Activated naive CD8-positive, alpha-beta T cell treated with anti-CD3 and anti-CD28 coated beads, Interleukin-2, amount 50 U/mL, for 24 hours (primary cell): ENCODE measurements around the gene TMED10.
"Not testable (repeated sequence)": the region's sequence is repeated elsewhere in the genome, so short reads cannot be mapped to it uniquely, and the experiment has no call there.

Experiments used
- ATAC-seq: fragments of 150-1000 bp; cut with Tn5 transposase; one replicate; pipeline ENCODE4 v1.10.0; 2021
- DNase-seq: peaks from one replicate; pipeline ENCODE4 v3.0.0; 2021
- H3K27ac Mint-ChIP-seq: one replicate; pipeline ENCODE4 v1.8.0; 2021; ENCODE audit warnings: mild to moderate bottlenecking, mixed read lengths
- H3K27me3 Mint-ChIP-seq: one replicate; pipeline ENCODE4 v1.8.0; 2021; ENCODE audit warnings: mixed read lengths
- H3K36me3 Mint-ChIP-seq: one replicate; pipeline ENCODE4 v1.8.0; 2021; ENCODE audit warnings: low read depth, mixed read lengths
- H3K4me1 Mint-ChIP-seq: one replicate; pipeline ENCODE4 v1.8.0; 2021; ENCODE audit warnings: mixed read lengths
- H3K4me3 Mint-ChIP-seq: one replicate; pipeline ENCODE4 v1.8.0; 2021; ENCODE audit warnings: mild to moderate bottlenecking, moderate library complexity, mixed read lengths
- H3K9me3 Mint-ChIP-seq: one replicate; pipeline ENCODE4 v1.8.0; 2021; ENCODE audit warnings: mixed read lengths

Gene TMED10

DNA sequence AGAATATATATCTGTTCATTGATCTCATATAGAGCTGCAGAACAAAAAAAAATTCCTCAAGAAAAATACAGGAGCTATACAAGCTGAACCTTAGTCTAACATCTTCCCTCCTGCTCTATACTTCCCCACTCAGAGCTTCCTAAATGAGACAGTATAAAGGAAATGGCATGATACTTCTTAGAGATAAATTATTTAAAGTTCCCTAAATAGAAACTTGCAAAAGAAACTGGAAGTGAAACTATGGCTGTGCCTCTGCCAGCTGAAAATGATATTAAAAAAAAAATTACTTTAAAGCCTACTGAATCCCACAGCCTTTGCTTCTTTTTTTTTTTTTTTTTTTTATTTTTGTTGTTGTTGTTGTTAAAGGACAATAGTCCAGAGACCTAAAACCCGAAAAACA lies 37.9 kb downstream of the TMED10 start:
- H3K27ac Mint-ChIP-seq = peak overlapping the region; percentile 53
- no peak for DNase-seq

DNA sequence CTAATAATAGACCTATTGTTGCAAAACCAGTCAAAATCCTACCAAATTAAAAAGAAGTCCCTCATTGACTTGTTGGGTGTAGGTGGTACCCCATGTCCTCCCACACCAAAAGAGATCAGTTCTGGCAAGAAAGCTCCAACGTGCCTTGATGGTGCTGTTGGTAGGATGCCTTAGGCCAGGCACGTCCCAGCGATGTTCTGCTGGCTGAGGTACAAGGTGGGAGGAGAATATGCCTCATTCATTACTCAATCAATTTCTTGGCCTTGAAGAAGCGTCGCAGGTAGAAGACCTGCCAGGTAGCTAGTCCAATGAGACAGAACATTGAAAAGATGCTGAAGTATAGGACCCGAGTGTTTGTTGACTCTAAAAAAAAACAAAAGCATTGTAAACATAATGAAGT lies 41.8 kb downstream of the TMED10 start:
- Mint-ChIP-seq H3K4me3 (no peak overlapping the region), H3K9me3 (no peaks in the 10 kb centered on the region), H3K27me3 (no peaks in the 10 kb centered on the region), H3K4me1 (peaks cover 27% of the 10 kb centered on the region), H3K36me3 (peaks cover 39% of the 10 kb centered on the region), H3K27ac (no peak overlapping the region)
- DNase-seq = no peak
- ATAC-seq = no peak

More for the DNA sequence above, 37.9 kb downstream of the TMED10 start:
- no peaks in the 10 kb centered on the region for H3K27me3 Mint-ChIP-seq
- peaks cover 42% of the 10 kb centered on the region for H3K4me1 Mint-ChIP-seq
- H3K36me3 Mint-ChIP-seq = peaks cover 25% of the 10 kb centered on the region
- ATAC-seq = peak; percentile 33
- no peak overlapping the region for H3K4me3 Mint-ChIP-seq
- H3K9me3 Mint-ChIP-seq = no peaks in the 10 kb centered on the region

DNA sequence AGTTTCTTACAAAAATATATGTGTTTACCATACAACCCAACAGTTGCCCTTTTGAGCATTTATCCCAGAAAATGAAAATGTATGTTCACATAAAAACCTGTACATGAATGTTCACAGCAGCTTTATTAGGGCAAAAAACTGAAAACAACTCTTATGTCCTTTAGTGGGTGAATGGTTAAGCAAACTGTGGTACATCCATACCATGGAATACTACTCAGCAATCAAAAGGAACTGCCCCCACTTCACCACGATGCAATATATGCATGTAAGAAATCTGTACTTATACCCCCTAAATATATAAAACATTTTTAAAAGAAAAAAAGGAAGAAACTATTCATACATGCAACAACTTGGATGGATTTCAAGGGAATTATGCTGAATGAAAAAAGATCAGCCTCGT lies 42.8 kb downstream of the TMED10 start:
- H3K27me3 Mint-ChIP-seq = no peaks in the 10 kb centered on the region
- H3K4me3 Mint-ChIP-seq = no peak overlapping the region
- DNase-seq (no peak), ATAC-seq (no peak)
- no peak overlapping the region for H3K27ac Mint-ChIP-seq
- peaks cover 39% of the 10 kb centered on the region for H3K36me3 Mint-ChIP-seq
- H3K9me3 Mint-ChIP-seq = no peaks in the 10 kb centered on the region
- H3K4me1 Mint-ChIP-seq = peaks cover 23% of the 10 kb centered on the region

DNA sequence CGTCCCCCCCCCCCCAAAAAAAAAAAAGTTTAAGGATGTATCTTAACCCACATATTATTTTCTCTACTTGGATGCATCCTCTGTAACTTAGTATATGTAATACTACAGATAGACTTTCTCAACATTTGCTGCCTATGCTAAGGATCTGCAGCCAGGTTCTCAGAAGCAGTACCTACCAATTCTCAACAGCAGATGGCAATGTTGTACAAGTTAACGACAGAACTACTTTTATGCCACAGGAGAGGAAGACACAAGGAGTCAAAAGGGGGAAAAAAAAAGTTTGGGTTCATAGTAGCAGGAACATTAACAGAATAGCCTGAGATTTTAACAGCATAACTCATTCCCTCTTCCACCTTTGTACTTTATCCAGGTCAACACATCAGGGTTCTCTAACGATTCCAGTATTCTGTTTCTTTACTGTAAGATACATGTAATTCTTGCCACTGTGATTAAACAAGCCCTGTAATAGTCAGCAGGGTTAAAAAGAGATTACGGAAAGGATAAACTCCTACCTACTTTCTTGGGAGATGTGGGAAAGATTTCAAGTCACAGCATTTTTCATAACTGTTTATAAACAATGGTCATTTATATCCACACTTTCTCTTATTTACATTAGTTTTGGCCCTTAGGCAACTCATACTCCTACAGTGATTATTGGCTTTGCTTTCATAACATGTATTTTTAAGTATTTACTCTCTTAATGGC lies 43.9 kb downstream of the TMED10 start:
- no peak overlapping the region for H3K4me3 Mint-ChIP-seq
- H3K27me3 Mint-ChIP-seq = no peaks in the 10 kb centered on the region
- no peak for ATAC-seq
- DNase-seq = peak; percentile 42
- peaks cover 23% of the 10 kb centered on the region for H3K4me1 Mint-ChIP-seq
- H3K27ac Mint-ChIP-seq = peak overlapping the region; percentile 60
- H3K9me3 Mint-ChIP-seq = no peaks in the 10 kb centered on the region
- peaks cover 41% of the 10 kb centered on the region for H3K36me3 Mint-ChIP-seq

DNA sequence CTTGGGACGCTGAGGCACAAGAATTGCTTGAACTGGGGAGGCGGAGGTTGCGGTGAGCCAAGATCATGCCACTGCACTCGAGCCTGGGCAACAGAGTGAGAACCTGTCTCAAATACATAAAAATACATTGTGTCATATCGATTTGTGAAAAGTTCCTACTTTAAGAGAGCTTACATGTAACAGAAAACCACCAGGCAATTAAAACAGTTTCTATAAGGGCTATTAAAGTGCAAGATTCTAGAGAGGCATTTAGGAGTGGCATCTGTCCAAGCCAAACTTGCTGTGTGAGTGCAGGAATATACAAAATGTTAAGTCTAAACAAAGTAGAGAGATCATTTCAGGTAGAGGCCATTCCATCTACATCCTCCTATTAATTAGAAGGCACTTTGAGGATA lies 47.8 kb downstream of the TMED10 start:
- ATAC-seq (no peak), DNase-seq (no peak)
- Mint-ChIP-seq H3K4me1 (peaks cover 49% of the 10 kb centered on the region), H3K27ac (peak overlapping the region; percentile 47), H3K36me3 (peaks cover 28% of the 10 kb centered on the region), H3K4me3 (peak overlapping the region; percentile 93), H3K9me3 (no peaks in the 10 kb centered on the region), H3K27me3 (no peaks in the 10 kb centered on the region)

DNA sequence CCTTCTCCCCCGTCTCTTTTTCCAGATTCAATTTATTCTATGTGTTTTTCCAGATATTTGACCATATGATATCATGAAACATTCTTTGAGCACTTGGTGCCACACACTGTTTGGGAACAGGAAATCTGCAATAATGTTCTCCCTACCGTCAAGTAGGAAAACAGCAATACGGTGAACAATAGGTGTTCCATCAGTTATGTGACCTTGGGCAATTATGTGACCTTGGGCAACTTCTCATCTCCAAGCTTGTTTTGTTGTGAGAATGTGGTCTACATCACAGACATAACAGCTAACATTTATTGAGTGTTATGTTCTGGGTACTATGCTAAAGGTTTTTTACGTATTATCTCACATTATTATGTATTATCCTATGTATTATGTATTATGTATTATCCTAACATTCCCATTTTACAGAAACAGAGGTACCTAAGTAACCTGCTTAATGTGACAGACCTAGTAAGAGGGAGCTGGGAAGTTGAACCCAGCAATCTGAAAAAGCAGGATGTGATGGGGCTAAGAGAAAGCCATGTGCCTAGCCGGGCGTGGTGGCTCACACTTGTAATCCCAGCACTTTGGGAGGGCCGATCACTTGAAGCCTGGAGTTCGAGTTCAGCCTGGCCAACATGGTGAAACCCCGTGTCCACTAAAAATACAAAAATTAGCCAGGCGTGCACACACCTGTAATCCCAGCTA lies 48.4 kb downstream of the TMED10 start:
- H3K36me3 Mint-ChIP-seq = peaks cover 23% of the 10 kb centered on the region
- peak overlapping the region; percentile 95 for H3K27ac Mint-ChIP-seq
- peak overlapping the region; percentile 93 for H3K4me3 Mint-ChIP-seq
- peaks cover 50% of the 10 kb centered on the region for H3K4me1 Mint-ChIP-seq
- no peak for DNase-seq
- no peaks in the 10 kb centered on the region for H3K9me3 Mint-ChIP-seq
- no peak for ATAC-seq
- no peaks in the 10 kb centered on the region for H3K27me3 Mint-ChIP-seq

DNA sequence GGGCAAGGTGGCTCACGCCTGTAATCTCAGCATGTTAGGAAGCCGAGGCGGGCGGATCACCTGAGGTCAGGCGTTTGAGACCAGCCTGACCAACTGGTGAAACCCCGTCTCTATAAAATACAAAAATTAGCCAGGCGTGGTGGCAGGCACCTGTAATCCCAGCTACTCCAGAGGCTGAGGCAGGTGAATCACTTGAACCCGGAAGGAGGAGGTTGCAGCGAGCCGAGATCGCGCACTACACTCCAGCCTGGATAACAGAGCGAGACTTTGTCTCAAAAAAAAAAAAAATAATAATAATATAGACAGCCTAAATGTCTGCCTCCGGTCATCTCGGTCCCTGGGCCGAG lies 49.0 kb downstream of the TMED10 start:
- Mint-ChIP-seq H3K27ac (peak overlapping the region; percentile 95), H3K4me3 (peak overlapping the region; percentile 93), H3K4me1 (peaks cover 44% of the 10 kb centered on the region), H3K36me3 (peaks cover 19% of the 10 kb centered on the region)
- not testable (repeated sequence) for DNase-seq, H3K9me3 Mint-ChIP-seq, H3K27me3 Mint-ChIP-seq, ATAC-seq

DNA sequence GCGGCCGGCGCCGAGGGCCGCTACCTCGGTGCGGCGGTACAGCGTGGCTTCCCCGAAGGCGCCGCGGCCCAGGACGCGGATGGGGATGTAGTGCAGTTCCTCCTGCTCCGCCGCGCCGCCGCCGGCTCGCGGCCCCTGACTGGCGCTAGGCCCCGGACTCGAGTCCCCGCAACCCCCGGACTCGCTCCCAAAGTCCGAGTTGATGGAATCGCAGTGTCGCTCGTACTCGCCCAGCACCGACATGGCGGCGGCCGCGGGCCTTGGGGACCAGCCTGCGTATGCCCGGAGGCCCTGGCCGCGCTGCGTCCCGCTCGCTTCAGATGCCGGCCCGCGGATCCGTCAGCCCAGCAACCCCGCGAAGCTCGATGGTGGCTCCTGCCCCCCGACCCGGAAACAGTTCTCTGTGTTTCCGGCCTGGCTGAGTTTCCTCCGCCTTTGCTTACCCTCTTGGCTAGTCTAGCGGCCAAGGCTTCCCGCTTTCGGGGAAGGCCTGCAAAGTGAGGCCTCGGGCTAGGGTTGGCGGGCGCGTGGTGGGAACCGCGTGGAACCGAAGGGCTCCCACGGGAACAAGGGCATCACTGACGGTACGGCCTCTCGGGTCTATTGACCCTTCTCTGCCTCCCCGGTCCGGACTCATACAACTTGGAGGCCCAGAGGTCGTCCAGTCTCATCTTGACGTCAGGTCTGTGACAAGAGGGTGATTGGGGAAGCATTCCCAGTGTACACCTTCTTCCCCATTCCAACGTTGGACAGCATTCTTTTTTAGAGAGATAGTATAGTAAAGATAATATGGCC lies 49.5 kb downstream of the TMED10 start, which contains the start of gene NEK9:
Gene NEK9, minus strand, starts transcription at position 370 of the 795 bp plus-strand sequence. Its CDS starts 127 bp downstream, at position 243.
- Mint-ChIP-seq H3K27me3 (no peaks in the 10 kb centered on the region), H3K27ac (peak within 1 kb of the TSS; percentile 95), H3K9me3 (no peaks in the 10 kb centered on the region), H3K36me3 (peaks cover 19% of the 10 kb centered on the region), H3K4me1 (peaks cover 46% of the 10 kb centered on the region), H3K4me3 (peak within 1 kb of the TSS; percentile 93)
- ATAC-seq (peak; percentile 95), DNase-seq (peak; percentile 90)

DNA sequence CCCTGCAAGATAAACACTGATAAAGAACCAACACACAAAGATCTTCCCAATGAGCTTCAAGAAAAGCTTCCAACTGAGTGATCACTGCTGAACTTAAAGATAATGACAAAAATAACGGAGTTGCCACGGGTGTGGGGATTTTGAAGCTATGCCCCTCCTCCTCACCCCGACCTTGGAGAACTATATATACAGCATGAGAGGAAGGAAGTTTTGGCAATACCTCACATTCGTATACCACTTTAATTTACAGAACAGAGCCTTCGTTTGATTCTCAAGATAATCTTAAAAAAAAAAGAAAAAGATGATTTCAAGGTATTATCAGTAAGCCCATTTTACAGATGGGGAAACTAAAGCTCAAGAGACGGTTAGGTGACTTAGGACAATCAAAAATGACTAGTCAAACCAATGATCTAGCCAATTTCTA lies 50.3 kb downstream of the TMED10 start:
- DNase-seq (no peak), ATAC-seq (no peak)
- Mint-ChIP-seq H3K27ac (peak overlapping the region; percentile 95), H3K4me3 (peak overlapping the region; percentile 93), H3K27me3 (no peaks in the 10 kb centered on the region), H3K36me3 (peaks cover 19% of the 10 kb centered on the region), H3K9me3 (no peaks in the 10 kb centered on the region), H3K4me1 (peaks cover 49% of the 10 kb centered on the region)

DNA sequence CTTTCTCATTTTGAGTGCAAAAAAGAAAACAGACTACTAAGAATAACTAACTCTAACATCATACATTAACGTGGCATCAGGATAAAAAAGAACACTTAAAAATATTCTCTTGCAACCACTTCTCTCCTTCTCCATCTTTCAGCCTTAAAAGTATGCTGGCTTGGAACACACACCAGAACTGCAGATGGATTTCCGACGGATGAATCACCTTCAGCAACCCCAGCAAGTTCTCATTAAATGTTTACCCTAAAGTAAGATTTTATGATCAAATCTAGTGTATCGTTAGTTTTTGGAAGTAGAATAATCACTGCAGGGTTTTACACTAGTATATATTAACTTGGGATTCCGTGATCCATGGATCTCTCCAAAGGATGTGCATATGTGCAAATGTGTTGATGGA lies 50.8 kb downstream of the TMED10 start:
- DNase-seq (no peak), ATAC-seq (no peak)
- Mint-ChIP-seq H3K27me3 (no peaks in the 10 kb centered on the region), H3K36me3 (peaks cover 19% of the 10 kb centered on the region), H3K4me1 (peaks cover 52% of the 10 kb centered on the region), H3K9me3 (no peaks in the 10 kb centered on the region), H3K4me3 (peak overlapping the region; percentile 93), H3K27ac (peak overlapping the region; percentile 95)

DNA sequence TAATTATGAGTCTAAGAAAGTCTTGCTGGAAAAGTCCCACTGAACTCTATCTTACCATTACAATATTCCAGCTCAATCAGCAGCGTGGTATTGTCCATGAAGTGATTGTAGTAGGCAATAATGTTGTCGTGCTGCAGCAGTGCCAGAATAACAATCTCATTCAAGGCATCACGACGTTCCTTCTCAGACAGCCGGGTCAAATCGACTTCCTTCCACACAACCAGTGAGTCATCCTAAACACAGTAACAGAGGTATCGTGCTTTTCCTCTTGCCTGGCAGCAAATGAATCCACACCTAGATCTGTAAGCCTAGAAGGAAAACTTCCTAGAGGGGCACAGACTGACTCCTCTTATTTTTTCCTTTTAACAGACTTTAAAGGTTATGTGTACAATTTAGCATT lies 52.4 kb downstream of the TMED10 start:
- no peaks in the 10 kb centered on the region for H3K9me3 Mint-ChIP-seq
- no peak for DNase-seq
- H3K36me3 Mint-ChIP-seq = peaks cover 28% of the 10 kb centered on the region
- no peaks in the 10 kb centered on the region for H3K27me3 Mint-ChIP-seq
- H3K27ac Mint-ChIP-seq = peak overlapping the region; percentile 72
- H3K4me3 Mint-ChIP-seq = peak overlapping the region; percentile 38
- H3K4me1 Mint-ChIP-seq = peaks cover 55% of the 10 kb centered on the region
- no peak for ATAC-seq

DNA sequence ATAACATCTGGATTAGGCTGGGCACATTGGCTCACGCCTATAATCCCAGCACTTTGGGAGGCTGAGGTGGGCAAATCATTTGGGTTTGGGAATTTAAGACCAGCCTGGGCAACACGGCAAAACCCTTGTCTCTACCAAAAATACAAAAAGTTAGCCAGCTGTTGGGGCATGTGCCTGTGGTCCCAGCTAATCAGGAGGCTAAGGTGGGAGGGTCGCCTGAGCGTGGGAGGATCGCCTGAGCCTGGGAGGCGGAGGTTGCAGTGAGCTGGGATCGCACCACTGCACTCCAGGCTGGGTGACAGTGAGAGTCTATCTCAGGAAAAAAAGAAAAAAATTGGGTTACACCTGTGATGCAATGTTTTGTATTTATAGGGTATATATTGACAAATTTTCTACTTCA lies 54.9 kb downstream of the TMED10 start:
- no peak overlapping the region for H3K27ac Mint-ChIP-seq
- peaks cover 43% of the 10 kb centered on the region for H3K4me1 Mint-ChIP-seq
- DNase-seq = no peak
- H3K9me3 Mint-ChIP-seq = no peaks in the 10 kb centered on the region
- no peak overlapping the region for H3K4me3 Mint-ChIP-seq
- H3K36me3 Mint-ChIP-seq = peaks cover 35% of the 10 kb centered on the region
- no peak for ATAC-seq
- H3K27me3 Mint-ChIP-seq = no peaks in the 10 kb centered on the region

DNA sequence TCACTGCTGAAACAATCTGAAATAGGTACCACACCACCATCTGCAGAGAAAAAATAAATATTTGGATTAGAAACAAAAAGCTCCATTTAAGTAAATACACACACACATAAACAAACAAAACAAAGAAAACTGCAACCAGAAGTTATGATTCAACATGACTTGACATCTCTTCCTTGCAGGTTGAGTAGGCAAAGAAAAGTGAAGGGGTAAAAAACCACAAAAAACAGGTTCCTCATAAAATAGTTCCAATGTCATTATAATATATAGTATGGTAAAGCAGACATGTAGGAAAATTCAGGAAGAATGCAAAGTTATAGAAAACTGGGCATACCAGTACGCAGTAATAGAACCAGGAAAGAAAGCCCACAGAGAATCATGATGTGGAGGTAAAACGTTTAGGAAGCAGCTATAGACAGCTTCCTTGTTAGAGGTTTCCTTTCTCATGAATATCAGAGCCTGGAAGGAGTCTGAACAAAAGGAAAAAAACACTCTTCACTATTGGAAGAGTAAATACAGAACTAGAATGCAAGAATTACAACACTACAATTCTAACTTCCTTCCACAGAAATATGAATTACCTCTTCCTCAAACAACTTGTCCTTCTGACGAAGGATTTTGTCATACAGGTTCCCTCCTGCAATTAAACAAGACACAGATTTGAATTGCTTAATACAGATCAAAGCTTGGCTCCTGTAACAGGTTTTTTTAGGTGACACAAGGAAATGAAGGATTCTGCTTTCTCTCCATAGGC lies 55.7 kb downstream of the TMED10 start:
- Mint-ChIP-seq H3K36me3 (peaks cover 33% of the 10 kb centered on the region), H3K27ac (no peak overlapping the region), H3K27me3 (no peaks in the 10 kb centered on the region), H3K9me3 (no peaks in the 10 kb centered on the region), H3K4me1 (peaks cover 37% of the 10 kb centered on the region), H3K4me3 (no peak overlapping the region)
- ATAC-seq = no peak
- DNase-seq = no peak

DNA sequence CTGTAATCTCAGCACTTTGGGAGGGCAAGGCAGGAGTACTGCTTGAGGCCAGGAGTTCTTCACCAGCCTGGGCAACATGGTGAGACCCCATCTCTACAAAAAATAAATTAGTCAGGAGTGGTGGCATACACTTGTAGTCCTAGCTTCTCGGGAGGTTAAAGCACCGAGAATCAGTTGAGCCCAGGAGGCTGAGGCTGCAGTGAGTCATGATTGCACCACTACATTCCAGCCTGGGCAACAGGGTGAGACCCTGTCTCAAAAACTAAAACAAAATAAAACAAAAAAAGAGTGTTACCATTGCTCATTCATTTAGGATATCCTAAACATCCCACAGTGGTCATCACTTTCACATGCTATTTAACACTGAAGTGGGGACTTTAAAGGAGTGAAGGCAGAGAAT lies 57.4 kb downstream of the TMED10 start:
- H3K36me3 Mint-ChIP-seq = peaks cover 36% of the 10 kb centered on the region

More for the DNA sequence above, 57.4 kb downstream of the TMED10 start:
- H3K4me3 Mint-ChIP-seq = no peak overlapping the region
- H3K27ac Mint-ChIP-seq = no peak overlapping the region
- DNase-seq = no peak
- no peak for ATAC-seq
- no peaks in the 10 kb centered on the region for H3K27me3 Mint-ChIP-seq
- H3K4me1 Mint-ChIP-seq = peaks cover 21% of the 10 kb centered on the region
- no peaks in the 10 kb centered on the region for H3K9me3 Mint-ChIP-seq
